HL-60 (cell line): ENCODE data around the gene SLC44A3.

Source experiments
- DNase-seq, 2 experiments: peaks; one replicate each; pipeline ENCODE4 v3.0.0-alpha.2; 2010 to 2020; ENCODE audit warnings: low read depth in 1 of 2, low spot score in 1 of 2
- H3K27ac ChIP-seq: fragments of 250-450 bp; sonication (Bioruptor Pico); replicated peaks from 2 replicates; pipeline ENCODE4 v1.5.1; 2020; ENCODE audit warnings: mild to moderate bottlenecking, moderate library complexity
- H3K27me3 ChIP-seq: fragments of 250-450 bp; sonication (Bioruptor Pico); 2 replicates; pipeline ENCODE4 v1.5.1; 2021; ENCODE audit warnings: mild to moderate bottlenecking, moderate library complexity; ENCODE audit not compliant: insufficient read depth, poor library complexity, severe bottlenecking
- H3K4me3 ChIP-seq: replicated peaks from 2 replicates; pipeline ENCODE4 v1.5.1; 2011; ENCODE audit warnings: mild to moderate bottlenecking, control low read depth, low read length; ENCODE audit not compliant: insufficient read depth
- CTCF ChIP-seq: IDR thresholded peaks from one replicate; pipeline ENCODE4 v1.5.1; 2011; ENCODE audit warnings: low read length, control low read depth, inconsistent platforms; ENCODE audit not compliant: insufficient read depth
- GABPA ChIP-seq: IDR thresholded peaks from 2 replicates; pipeline ENCODE4 v1.6.1; 2012; ENCODE audit warnings: low read depth
- POLR2AphosphoS5 ChIP-seq: IDR thresholded peaks from 2 replicates; pipeline ENCODE4 v1.6.1; 2012; ENCODE audit warnings: low read depth
- REST ChIP-seq: IDR thresholded peaks from 2 replicates; pipeline ENCODE4 v1.6.1; 2012; ENCODE audit warnings: low read depth; ENCODE audit not compliant: insufficient replicate concordance
- SPI1 ChIP-seq: IDR thresholded peaks from 2 replicates; pipeline ENCODE4 v1.6.1; 2012; ENCODE audit warnings: low read depth, mild to moderate bottlenecking, borderline replicate concordance

SLC44A3 gene

GRCh38 chr1:94821636-94822305, 1.6 kb downstream of the SLC44A3 start:
- Histone ChIP-seq H3K27ac (no peak overlapping the region), H3K4me3 (no peak overlapping the region), H3K27me3 (peaks cover 15% of the 10 kb centered on the region)
- TF ChIP-seq SPI1 (no peak), GABPA (no peak), REST (no peak)
- DNase-seq: no peak

- no peak for DNase-seq
- TF ChIP-seq GABPA (no peak), SPI1 (no peak), POLR2AphosphoS5 (no peak), REST (no peak), CTCF (no peak)
- Histone ChIP-seq H3K27me3 (peaks cover 15% of the 10 kb centered on the region), H3K4me3 (no peak overlapping the region), H3K27ac (no peak overlapping the region)
Measured at GRCh38 chr1:94823116-94823515, 3.0 kb downstream of the SLC44A3 start.

GRCh38 chr1:94825936-94826335, 5.8 kb downstream of the SLC44A3 start:
- TF ChIP-seq REST: no peak
- no peak for TF ChIP-seq SPI1
- no peak for TF ChIP-seq POLR2AphosphoS5
- TF ChIP-seq CTCF: no peak
- TF ChIP-seq GABPA: no peak
- DNase-seq: no peak
- Histone ChIP-seq H3K4me3 (no peak overlapping the region), H3K27me3 (peaks cover 6% of the 10 kb centered on the region), H3K27ac (no peak overlapping the region)
